ENCODE measurements around the gene WFDC10A.
"Not testable (repeated sequence)": the region's sequence is repeated elsewhere in the genome, so short reads cannot be mapped to it uniquely, and the experiment has no call there.

WFDC10A gene

DNA sequence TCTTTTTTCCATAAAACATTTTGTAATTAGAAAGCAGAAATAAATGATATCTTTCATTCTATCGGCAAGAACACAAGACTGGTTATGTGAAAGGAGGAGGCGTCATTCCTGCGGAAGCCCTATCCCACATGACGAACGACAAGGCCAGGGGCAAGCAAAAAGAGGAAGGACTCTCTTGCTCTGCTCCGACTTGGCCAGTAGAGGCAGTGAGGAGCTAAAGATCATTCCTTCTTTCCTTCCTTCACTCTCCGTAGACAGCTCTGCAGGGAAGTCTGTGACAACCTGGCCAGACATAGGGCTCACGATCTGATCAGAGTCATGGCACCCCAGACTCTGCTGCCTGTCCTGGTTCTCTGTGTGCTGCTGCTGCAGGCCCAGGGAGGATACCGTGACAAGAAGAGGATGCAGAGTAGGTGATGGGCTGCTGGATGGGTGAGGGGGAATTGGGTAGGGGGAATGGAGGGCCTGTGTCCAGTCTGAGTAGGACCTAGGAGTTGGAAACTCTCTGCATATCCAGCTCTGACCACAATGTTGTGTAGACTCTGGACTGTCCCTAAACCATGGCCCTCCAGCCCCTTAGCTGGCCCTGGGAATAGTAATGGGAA, at the start of gene WFDC10A:
Gene WFDC10A (plus strand): TSS at position 244 of the 605 bp plus-strand sequence. CDS start 75 bp downstream, at position 319.
- in situ Hi-C loops (cut with MboI; ENCODE audit: low sequenced_read_pairs), result no loop called here

DNA sequence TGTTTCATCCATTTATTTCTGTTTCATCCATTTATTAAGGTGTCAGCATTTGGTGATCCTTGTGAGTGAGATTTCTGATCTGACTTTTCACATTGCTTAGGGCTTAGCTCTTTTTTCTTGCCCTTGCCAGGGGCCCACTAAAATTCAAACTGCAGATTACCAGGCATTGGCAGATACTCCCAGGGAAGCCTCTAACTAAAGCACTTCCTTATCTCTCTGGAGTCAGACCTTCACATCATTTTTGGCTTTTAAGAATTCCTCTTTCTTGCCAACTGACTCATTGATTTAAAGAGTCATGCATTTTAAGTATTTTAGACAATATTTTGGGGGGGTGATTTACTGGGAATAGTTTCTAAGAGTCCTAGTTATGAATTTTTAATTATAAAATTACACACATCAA, 47.8 kb upstream of the WFDC10A start:
- in situ Hi-C loops (cut with MboI; ENCODE audit: low sequenced_read_pairs), result no loop called here

DNA sequence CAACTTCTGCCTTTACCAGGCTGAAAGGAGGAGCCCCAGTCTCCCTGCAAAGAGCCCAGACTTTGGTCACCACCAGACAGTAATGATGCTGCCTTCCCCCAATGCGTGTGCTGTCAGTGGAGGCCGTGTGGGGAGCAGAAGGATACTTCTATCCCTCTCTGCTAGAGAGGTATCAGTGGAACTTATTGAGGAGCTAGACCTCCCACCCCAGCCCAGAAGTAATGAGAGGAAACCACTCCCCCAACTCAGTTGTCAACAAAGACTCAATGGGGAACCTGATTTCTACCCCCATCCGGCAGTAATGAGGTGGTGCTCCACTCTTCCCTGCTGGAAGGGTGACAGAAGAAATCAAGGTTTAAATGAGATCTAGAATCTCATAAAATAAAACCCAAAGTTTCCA, 46.0 kb upstream of the WFDC10A start:
- in situ Hi-C loops (cut with MboI; ENCODE audit: low sequenced_read_pairs), result no loop called here

DNA sequence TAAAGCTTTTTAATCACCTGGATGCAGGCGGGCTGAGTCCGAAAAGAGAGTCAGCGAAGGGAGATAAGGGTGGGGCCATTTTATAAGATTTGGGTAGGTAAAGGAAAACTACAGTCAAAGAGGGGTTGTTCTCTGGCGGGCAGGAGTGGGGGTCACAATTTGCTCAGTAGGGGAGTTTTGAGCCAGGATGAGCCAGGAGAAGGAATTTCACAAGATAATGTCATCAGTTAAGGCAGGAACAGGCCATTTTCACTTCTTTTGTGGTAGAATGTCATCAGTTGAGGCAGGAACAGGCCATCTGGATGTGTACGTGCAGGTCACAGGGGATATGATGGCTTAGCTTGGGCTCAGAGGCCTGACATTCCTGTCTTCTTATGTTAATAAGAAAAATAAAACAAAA, 45.2 kb upstream of the WFDC10A start:
- in situ Hi-C loops (cut with MboI; ENCODE audit: low sequenced_read_pairs), result not testable (repeated sequence)

DNA sequence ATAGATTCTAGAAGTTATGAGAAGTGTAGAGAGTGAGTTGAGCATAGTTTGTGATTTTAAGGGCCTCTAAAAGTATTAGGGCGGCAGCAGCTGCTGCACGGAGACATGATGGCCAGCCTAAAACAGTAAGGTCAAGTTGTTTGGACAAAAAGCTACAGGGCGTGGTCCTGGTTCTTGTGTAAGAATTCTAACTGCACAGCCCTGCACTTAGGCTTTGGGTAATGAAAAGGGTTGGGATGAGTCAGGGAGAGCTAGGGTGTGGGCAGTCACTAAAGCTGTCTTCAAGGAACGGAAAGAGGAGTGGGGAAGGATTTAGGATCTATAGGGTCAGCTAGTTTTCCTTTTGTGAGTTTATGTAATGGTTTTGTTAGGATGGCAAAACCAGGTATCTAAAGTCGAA, 43.6 kb upstream of the WFDC10A start:
- in situ Hi-C loops (cut with MboI; ENCODE audit: low sequenced_read_pairs), result not testable (repeated sequence)

DNA sequence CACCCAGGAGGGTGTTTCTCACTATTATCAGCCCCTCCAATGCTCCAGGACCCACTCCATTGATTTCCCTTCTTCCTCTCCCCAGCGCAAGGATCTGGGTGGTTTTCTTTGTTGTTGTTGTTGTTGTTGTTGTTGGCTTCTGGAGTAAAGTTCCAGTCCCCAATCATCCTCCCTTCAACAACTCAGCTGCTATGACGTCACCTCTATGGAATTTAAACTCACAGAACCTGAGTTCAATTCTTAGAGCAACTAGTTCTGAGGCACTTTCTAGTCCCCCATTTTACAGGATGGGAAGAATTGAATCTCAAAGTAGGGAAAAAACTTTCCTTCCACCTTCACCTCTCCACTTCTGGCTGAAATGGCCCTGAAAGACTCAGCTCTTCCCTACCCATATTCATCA, 40.7 kb upstream of the WFDC10A start:
- in situ Hi-C loops (cut with MboI; ENCODE audit: low sequenced_read_pairs), result no loop called here

DNA sequence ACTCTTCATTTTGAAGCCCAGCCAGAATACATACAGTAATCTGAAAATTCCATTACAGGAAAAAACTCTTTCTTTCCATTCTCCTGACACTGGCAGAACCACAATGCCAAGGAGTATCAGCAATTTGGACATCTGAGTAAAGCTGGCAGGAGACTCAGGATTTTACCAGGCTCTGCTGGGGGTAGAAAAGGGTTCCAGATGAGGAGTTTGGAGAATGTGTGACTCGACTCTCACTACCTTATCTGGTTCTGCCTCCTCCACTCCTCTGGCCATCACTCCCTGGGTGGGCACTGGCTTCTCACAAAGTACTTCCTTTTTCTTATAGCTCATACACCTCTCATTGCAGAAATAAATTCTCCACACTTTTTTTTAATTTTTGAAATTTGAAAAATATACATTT, 39.8 kb upstream of the WFDC10A start:
- in situ Hi-C loops (cut with MboI; ENCODE audit: low sequenced_read_pairs), result no loop called here

DNA sequence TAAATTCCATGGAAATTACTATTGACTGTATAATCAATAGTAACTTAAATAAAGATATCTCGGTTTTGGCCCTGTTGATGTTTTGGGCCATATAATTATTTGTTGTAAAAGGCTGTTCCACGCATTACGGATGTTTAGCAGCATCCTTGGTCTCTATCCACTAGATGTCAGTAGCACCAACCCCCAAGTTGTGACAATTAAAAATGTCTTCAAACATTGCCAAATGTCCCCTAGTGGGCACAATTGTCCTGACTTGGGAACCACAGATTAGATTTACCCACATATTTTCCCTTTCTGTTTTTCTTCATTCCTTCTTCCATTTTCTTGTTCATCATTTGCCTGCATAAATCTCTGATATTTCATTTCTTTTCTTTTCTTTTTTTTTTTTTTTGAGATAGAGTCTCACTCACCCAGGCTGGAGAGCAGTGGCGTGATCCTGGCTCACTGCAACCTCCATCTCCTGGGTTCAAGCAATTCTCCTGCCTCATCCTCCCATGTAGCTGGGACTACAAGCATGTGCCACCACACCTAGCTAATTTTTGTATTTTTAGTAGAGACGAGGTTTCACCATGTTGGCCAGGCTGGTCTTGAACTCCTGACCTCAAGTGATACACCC, 36.9 kb upstream of the WFDC10A start:
- in situ Hi-C loops (cut with MboI; ENCODE audit: low sequenced_read_pairs), result no loop called here

DNA sequence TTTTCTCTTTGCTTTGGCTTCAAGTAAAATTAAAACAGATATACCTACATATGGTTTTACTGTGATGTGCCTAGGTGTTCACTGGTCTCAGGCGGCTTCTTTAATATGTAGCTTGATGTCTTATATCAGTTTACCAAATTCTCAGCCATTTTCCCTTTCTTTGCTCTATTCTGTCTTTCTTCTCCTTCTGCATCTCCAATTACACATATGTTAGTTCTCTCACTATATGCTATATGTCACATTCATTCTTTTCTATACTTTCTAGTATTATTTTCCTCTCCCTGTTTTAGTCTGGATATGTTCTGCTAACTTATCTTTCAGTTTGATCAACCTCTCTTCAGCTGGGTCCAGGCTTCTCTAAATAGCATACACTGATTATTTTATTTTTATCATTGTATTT, 36.0 kb upstream of the WFDC10A start:
- in situ Hi-C loops (cut with MboI; ENCODE audit: low sequenced_read_pairs), result no loop called here

DNA sequence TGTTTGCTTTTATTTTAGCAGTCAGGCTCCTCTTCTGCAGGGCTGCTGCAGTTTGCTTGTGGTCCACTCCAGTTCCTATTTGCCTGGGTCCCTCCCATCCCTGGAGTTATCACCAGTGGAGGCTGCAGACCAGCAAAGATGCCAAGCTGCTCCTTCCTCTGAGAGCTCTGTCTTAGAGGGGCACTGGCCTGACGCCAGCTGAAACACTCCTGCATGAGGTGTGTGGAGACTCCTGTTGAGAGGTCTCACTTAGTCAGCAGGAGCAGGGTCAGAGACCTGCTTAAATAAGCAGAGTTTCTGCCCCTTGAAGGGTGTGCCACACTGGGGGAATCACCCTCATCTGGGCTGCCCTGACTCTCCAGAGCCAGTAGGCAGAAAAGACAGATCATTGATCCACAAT, 34.3 kb upstream of the WFDC10A start:
- in situ Hi-C loops (cut with MboI; ENCODE audit: low sequenced_read_pairs), result no loop called here

DNA sequence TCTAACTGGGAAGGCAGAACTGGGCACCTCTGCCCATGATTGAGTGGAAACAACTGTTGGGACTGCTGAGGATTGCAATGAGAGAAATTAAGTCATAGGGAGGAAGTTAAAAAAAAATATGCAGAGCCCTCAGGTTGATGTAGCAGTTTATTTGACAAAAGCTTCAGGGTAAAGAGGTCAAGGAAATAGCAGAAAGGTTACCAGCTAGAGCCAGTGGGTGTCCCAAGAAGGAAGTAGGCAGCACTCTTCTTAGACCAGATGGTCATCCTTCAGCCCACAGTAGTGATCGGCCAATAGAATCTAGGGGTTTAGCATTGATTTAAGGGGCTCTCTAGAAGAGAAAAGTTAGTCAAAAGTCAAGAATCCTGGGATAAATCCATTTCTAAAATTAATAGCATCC, 21.7 kb upstream of the WFDC10A start:
- in situ Hi-C loops (cut with MboI; ENCODE audit: low sequenced_read_pairs), result no loop called here

DNA sequence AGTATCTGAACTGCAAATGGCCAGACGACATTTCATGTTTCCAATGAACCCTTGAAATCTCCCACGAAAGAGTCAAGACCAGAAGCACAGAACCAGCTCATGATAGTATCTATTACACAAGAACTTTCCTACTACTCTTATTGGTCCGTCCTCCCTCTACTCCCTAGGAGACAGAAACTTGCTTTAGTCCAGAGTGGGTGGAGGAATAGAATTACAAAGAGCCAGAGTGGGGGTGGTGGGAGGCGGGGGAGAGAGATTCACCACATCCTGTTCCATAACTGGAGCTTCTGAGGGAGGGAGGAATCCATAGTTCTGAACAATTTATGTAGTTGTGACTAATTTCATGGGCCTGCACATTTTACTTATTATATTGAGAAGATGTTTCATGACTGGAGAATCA, 18.5 kb upstream of the WFDC10A start:
- in situ Hi-C loops (cut with MboI; ENCODE audit: low sequenced_read_pairs), result no loop called here

DNA sequence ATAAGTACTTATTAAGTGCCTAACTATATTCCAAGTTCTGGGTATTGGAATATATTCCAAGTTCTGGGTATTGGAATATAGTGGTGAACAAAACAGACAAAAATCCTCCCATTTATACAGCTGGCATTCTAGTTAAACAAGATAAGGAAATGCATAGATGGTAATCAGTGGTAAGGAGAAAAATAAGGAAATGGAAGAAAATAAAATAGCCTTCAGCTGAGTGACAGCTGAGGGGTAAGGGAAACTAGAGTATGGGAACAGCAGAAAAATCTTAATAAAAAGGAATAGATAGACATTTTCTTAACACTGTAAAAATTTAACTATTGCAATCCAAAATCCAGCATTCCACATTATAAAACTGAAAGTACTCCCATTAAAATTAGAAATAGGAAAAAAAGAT, 17.2 kb upstream of the WFDC10A start:
- in situ Hi-C loops (cut with MboI; ENCODE audit: low sequenced_read_pairs), result no loop called here

DNA sequence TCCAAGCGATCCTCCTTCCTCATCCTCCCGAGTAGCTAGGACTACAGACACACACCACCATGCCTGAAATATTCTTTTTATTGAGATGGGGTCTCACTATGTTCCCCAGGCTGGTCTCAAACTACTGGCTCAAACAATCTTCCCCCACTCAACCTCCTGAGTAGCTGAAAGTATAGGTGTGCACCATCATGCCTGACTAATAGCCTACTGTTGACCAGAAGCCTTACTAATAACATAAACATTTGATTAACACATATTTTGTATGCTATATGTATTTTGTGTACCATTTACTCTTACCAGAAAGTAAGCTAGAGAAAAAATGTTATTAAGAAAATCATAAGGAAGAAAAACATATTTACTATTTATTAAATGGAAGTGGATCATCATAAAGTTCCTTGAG, 11.9 kb upstream of the WFDC10A start:
- in situ Hi-C loops (cut with MboI; ENCODE audit: low sequenced_read_pairs), result no loop called here

DNA sequence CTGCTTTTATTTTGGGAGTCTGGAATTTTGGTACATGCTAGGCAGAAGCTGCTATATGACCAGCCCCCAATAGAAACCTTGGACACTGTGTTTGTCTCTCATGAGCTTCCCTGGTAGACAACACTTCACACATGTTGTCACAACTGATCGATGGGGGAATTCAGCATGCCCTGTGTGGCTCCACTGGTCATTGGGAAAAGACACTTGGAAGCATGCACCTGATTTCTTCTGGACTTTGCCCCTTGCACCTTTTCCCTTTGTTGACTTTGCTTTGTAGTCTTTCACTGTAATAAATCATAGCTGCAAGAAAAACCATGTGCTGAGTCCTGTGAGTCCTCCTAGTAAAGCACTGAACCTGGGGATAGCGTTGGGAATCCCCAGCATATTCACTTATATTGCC, 7.9 kb upstream of the WFDC10A start:
- in situ Hi-C loops (cut with MboI; ENCODE audit: low sequenced_read_pairs), result no loop called here

DNA sequence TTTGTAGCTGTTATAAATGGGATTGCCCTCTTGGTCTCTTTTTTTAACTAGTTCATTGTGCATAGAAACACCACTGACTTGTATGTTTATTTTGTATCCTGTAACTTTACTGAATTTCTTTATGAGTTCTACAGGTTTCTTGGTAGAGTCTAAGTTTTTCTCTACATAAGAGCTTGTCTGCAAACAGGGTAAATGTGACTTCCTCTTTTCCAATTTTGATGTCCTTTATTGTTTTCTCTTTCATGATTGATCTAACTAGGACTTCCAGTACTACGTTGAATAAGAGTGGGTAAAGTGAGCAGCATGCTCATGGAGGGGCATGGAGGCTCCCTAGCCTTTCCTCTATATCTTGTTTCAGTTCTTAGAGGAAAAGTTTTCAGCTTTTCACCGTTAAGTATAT, 3.0 kb upstream of the WFDC10A start:
- in situ Hi-C loops (cut with MboI; ENCODE audit: low sequenced_read_pairs), result no loop called here

DNA sequence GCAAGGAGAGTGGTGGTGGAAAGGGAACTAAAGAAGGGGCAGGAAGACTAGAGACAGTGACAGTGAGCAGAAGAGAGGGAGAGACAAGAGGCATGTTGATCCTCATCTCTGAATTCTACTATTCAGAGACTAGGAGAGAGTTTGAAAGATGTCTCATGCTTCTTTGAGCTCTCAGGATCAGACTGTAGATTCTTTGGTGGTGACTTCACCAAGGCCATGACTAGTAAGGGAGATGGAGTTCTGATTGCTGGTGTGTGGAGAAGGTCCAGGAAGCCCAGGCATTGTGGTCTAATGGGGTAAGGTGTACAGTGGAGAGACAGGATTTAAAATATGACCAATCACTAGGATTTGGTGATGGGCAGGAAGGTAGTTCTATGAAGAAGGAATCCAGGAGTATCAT, 832 bp downstream of the WFDC10A start:
- in situ Hi-C loops (cut with MboI; ENCODE audit: low sequenced_read_pairs), result no loop called here

DNA sequence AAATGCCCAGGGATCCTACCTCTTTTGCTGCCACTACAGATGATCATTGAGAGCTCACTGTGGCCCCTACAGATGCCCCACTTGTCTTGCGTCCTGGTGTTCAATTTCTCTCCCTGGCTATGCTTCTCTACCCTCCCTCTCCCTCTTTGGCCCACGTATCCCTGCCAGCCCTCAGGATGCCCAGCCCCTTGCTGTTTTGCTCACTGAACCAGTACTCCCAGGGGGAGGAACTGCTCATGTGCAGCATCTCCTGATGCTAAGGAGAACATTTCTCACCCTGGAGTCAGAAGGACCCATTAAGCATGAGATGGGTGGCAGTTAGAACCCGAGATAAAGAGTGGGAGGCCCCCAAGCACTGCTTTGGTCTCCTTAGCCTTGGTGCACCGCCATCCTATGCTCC, 1.6 kb downstream of the WFDC10A start, which contains the start of gene WFDC9:
Gene WFDC9 (minus strand): TSS at position 101 of the 400 bp plus-strand sequence. CDS start 21,103 bp downstream, outside the sequence.
- in situ Hi-C loops (cut with MboI; ENCODE audit: low sequenced_read_pairs), result no loop called here

DNA sequence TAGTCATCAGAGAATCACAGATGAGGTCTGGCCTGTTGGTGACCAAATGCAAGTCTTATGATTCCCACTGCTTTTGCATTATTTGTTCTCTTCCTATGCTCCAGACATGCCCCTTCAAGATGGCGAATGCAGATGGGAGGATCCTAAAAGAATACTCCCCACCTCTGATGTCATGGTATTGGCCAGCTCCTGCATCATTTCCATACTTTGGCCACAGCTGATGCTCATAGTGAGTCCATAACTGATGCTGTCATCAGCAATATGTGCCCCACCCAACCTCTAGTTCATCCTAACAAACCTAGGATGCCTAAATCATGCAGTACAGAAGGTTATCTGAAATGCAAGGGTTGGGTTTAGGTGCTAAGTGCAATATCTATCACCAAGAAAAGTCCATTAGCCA, 7.0 kb downstream of the WFDC10A start:
- in situ Hi-C loops (cut with MboI; ENCODE audit: low sequenced_read_pairs), result no loop called here

DNA sequence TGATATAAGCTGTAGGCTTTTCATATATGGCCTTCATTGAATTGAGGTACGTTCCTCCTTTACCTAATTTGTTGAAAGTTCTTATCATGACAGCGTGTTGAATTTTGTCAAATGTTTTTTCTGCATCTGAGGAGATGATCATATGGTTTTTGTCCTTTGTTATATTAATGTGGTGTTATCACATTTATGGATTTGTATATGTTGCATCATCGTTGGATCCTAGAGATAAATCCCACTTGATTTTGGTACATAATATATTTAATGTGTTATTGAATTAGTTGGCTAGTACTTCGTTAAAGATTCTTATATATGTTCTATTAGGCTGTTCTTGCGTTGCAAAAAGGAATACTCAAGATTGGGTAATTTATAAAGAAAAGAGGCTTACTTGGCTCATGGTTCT, 10.1 kb downstream of the WFDC10A start:
- in situ Hi-C loops (cut with MboI; ENCODE audit: low sequenced_read_pairs), result no loop called here

DNA sequence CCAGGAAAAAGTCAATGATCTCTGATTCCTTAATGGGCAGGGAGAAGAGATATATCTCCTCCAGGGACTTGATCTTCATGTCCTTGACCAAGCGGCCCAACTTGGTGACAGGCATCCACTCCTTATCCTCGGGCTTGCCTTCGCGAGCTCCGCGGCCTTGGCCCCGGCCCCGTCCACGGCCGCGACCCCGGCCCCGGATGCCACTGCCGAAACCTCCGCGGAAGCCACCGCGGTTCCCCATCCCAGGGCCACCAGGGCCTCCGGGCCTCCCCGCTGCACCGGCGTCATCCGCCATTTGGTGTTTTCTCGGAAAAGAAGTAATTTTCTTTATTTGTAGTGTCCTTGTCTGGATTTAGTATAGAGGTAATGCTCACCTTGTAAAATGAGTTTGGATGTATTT, 11.5 kb downstream of the WFDC10A start:
- in situ Hi-C loops (cut with MboI; ENCODE audit: low sequenced_read_pairs), result not testable (repeated sequence)

DNA sequence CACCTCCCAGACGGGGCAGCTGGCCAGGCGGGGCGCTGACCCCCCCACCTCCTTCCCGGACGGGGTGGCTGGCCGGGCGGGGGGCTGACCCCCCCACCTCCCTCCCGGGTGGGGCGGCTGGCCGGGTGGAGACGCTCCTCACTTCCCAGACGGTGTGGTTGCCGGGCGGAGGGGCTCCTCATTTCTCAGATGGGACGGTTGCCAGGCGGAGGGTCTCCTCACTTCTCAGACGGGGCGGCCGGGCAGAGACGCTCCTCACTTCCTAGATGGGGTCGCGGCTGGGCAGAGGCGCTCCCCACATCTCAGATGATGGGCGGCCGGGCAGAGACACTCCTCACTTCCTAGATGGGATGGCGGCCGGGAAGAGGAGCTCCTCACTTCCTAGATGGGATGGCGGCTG, 16.3 kb downstream of the WFDC10A start:
- in situ Hi-C loops (cut with MboI; ENCODE audit: low sequenced_read_pairs), result not testable (repeated sequence)

DNA sequence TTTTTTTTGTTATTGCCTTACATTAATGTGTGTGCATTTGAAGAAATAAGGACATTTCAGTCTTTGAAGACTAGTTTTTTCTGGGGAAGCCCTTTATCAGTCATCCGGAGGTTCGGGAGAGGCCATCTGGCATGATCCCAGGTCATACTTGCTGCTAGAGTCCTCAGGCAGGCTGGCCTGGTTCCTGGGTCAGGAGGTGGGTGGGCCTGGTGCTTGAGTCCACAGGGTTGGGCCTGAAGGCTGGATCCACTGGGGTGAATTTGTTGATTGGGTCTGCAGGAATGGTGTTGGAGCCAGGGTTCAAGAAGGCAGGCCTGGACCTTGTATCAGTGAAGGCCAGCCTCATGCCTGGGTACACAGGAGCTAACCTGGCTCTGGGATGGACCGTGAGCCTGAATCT, 17.3 kb downstream of the WFDC10A start:
- in situ Hi-C loops (cut with MboI; ENCODE audit: low sequenced_read_pairs), result no loop called here
